Hypothalamus (tissue), 51 donors: ENCODE results near the gene KLHL29.

Experiments
- DNase-seq, 51 donors: peaks; one replicate each; lab custom pipeline; 2025; lab: John Stamatoyannopoulos, UW

Gene KLHL29

DNA sequence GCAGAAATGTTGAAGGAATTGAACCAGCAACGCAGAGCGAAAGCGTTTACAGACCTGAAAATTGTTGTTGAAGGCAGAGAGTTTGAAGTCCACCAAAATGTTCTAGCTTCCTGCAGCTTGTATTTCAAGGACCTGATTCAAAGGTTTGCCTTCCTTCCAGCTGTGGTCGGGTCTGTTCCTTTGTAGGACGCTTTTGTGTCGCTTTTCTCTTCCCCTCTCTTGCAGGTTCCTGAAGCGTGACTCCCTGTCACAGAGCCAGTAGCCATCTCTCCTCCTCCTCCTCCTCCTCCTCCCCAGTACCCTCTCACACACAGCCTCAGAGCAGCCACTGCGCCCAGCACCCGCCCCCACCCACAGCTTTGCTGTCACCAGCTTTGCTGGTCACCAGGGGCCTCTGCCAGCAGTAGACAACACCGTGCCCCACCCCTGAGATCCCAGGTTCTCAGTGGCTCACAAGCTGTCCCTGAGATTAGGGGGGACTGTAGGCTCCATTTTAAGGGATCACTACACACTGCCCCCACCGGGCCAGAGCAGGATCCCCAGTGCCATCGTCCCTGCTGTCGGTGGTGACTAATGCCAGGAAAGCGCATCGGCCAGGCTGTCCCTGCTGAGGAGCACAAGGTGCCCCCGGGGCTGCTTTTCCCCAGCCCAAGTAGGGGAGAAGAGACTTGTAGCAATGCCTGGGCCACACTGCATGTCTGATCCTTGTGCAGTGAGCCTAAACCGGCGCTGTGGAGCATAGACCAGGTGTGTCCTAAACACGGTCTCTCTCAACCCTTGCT, 299.6 kb downstream of the KLHL29 start:
- DNase-seq: no peak

DNA sequence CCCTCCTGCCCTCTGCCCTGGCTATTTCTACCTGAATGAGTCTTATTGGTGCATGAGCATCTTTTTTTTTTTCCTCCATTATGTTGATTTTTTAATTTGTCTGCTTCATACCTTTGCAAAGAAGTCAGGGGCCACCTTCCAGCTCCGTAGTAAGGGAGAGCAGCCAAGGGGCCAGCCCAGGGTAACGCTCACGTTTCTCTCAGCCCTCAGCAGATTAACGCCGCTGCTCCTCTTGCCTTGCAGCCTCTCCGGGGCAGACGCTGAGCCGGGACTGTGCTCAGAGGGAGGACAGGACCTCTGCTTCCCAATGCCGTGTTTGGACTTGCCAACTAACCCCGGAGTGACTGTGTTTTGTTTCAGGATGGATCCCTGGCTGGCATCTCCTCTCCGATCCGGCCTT, 300.2 kb downstream of the KLHL29 start:
- no peak for DNase-seq

DNA sequence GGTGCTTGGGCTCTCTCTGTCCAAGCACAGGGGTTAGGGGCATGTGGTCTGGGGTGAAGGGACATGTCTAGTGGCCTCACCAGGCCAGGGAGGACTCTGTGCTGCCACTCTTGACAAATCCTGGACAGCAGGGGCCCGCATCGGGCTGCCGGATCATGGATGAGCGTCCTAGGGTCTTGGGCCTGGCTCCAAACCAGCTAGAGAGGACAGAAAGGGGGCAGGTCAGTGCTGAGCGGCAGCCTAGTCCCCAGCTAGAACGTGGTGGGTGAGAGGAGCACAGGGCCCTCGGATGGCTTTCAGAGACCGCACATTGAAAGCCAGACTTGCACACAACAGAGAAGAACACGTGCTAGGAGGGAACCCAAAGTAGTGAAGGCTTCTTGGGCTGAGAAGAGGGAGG, 300.7 kb downstream of the KLHL29 start:
- DNase-seq: no peak

GRCh38 chr2:23686405-23687029, 301.5 kb downstream of the KLHL29 start:
- no peak for DNase-seq

GRCh38 chr2:23687214-23687613, 302.2 kb downstream of the KLHL29 start:
- no peak for DNase-seq

GRCh38 chr2:23687713-23688112, 302.7 kb downstream of the KLHL29 start:
- no peak for DNase-seq

- no peak for DNase-seq
Measured at GRCh38 chr2:23688486-23689130, 303.6 kb downstream of the KLHL29 start.

DNA sequence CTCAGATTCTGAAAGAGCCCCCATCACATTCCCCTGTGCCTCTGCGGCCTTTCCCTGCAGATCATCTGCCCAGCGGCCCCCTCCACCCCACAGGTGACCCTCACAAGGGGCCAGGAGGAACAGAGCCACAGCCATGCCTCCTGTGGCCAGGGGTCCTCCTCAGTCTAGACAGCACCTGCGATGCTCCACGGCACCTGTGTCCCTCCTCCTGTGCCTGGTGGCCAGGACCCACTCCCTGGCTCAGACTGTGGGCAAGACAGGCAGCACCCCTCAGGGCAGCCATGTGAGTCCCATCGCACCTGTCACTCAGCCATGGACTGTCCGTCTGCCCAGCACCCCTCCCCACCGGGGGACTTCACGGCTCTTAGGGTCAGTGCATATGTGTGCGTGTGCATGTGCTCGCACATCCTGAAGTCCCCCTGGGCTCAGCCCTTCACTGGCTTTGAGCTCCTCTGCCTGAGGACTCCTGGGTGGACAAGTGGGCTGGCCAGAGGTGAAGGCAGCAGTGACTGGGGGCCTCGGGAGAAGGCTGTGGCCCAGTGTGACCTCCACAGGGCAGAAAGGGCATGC, 304.2 kb downstream of the KLHL29 start:
- DNase-seq: no peak

- DNase-seq: no peak
Measured at GRCh38 chr2:23689891-23690290, 304.9 kb downstream of the KLHL29 start.

DNA sequence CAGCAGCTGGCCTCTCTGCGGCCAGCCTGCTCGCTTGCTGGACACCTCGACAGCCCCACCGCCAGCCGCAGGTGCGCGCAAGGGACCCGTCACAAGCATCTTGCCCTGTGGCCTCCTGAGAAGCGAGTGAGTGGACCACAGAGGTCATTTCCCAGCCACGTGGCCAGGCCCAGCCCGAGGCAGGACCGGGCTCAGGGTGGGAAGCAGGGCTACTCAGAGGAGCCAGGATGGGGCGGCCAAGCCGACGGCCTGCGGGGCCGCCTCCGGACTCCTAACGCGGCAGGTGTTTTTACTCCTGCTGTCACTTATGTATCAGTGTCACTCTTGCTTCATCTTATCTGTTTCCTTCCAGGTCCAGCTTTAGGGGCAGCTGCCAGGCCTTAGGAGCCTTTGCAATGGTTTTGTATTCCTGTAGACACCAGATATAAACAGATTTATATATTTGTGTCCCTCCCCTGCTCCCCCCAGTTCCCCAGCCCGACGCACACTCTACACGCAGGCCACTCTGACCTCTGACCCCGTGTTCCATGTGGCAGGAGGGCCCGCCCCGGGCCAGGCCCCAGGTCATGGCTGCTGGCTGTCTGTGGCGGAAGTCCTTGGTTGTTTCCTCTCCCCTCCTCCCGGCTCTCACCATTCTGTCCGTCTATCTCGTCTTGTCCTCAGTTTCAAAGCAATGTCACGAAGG, 305.6 kb downstream of the KLHL29 start:
- DNase-seq: no peak

DNA sequence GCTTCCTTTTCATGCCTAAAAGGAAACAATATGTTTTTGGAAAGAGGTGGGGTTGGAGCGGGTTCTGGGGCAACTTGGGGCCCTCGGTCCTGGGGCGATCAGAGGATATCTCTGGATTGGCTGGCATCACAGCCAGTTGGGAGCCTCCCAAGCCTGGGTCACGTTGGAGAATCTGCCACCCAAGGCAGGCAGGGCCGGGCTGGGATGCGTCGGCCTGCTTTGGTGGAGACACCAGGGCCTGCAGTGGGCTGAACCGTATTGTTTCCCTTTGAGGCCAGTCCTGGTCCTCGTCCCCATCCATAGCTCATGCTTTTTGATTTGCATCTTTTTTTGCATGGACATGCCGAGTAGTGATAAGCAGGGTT, 306.1 kb downstream of the KLHL29 start:
- DNase-seq: no peak

DNA sequence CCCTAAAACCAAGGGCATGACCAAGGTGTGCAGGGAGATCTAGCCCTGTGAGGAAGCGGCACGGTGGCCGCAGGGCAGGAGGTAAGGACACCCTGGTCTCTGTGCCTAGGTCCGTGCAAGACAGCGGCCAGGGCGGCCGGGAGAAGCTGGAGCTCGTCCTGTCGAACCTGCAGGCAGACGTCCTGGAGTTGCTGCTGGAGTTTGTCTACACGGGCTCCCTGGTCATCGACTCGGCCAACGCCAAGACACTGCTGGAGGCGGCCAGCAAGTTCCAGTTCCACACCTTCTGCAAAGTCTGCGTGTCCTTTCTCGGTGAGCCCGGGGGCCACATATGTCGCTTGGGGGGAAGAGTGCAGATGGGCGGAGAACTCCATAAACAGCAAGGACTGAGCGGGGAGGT, 306.6 kb downstream of the KLHL29 start:
- no peak for DNase-seq

DNA sequence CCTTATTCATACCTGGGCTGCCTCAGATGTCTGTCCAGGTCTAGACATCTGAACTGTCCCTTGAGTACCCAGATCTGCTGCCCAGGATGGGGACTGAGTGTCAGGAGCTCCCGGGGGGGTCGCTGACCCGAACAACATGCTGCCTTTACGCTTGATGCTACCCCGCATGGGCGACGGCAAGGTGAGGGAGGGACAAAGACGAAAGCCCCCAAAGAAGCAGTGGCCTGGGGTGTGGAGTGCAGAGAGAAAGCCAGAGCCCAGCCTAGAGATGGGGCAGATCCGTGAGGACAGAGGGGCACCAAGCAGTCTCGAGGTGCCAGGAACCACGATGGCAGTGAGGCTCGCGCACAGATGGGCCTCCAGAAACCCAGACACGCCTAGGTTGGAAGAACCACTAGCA, 307.3 kb downstream of the KLHL29 start:
- DNase-seq: no peak

- no peak for DNase-seq
Measured at GRCh38 chr2:23692851-23693605, 308.0 kb downstream of the KLHL29 start.

- DNase-seq: no peak
Measured at GRCh38 chr2:23693606-23693951, 308.6 kb downstream of the KLHL29 start.

DNA sequence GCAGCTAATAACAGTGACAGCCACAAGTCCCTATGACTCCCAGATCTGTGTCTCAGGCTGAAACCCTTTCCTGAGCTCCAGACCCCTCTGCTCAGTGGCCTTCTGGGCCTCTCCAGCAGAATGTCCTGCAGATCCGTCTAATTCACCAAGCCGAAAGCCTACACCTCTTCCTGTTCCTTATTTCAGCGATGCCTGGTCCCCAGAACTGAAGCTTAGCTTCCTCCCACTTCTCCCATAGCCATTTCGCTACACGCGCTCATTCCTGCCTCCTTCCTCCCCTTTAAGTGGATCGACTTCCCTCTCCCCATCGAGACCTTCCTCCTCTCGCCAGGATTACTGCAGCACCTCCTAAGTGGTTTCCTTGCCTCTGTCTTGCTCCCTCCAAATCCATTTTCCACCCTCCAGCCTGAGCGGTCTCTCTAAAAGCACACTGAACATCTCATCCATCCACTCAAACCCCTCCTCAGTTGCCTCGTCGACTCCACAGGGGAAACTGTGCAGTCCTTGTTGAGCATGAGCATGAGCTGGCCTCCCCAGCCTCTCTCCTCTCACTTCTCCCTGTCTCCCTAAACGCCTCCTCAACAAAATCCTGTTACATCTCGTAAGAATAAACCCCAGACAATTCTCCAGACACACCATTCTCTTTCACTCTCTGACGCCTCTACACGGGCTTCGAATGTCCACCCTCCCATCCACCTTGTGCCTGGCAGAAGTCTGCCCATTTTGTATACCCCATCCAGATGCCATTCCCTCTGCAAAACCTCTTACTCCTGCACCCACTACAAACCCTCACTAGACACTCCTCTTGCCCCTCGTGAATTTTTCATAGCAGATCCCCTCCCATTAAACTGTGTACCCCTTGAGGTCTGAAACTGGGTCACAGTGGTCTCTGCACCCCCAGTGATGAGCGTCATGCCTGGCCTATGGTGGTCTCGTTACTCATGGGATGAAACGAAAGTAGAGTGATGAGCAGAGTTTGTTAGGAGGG, 309.4 kb downstream of the KLHL29 start:
- DNase-seq: no peak

DNA sequence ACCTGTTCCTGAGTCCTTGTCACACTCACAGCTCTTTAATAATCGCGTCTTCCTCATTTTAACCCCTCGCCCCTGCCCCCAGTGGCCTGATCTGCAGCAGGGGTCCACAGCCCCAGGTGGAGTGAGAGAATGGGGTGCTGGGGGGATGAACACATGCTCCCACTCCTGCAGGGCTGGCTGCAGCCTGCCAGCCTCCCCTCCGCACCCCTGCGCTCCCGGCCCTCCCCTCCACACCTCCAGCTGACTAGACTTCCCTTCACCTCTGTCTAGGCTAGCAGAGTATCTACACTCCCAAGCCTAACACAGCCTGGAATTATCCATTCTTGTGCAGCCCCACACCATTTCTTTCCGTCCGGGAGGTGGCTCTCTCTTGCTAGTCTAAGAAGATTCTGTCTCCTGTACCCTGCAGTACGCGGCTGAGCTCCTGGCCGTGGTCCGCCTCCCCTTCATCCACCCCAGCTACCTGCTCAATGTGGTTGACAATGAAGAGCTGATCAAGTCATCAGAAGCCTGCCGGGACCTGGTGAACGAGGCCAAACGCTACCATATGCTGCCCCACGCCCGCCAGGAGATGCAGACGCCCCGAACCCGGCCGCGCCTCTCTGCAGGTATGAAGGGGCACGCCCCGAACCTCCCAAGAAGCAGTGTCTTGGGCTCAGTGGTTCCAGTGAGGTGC, 310.4 kb downstream of the KLHL29 start:
- no peak for DNase-seq

- DNase-seq: peak in 1 of 51 donors; percentile 14
Measured at GRCh38 chr2:23695890-23696751, 311.1 kb downstream of the KLHL29 start.
